NCI-H526 treated with DMSO at 0.1 percent for 48 hours (cell line): Measurements from ENCODE around the gene PIP5K1B.
"Not testable (repeated sequence)": the region's sequence is repeated elsewhere in the genome, so short reads cannot be mapped to it uniquely, and the experiment has no call there.

Source experiments
- DNase-seq: peaks from one replicate; lab custom pipeline; 2025; lab: John Stamatoyannopoulos, UW

The PIP5K1B gene

DNA sequence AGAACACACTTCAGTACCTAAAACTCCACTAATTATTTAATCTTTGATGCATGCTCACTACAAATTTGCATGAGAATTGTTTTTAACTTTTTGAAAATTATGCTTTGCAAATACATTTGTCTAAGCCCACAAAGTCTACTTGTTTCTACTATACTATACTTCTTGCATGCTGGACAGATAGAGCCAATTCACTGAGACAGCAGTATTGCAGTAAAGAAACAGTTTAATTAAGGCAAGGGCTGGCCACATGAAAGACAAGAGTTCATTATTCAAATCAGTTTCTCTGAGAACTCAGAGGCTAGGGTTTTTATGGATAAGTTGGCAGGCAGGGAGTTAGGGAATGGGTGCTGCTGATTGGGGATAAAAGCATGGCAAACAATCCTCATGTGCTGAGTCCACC lies 324.5 kb downstream of the PIP5K1B start:
- DNase-seq, result no peak

DNA sequence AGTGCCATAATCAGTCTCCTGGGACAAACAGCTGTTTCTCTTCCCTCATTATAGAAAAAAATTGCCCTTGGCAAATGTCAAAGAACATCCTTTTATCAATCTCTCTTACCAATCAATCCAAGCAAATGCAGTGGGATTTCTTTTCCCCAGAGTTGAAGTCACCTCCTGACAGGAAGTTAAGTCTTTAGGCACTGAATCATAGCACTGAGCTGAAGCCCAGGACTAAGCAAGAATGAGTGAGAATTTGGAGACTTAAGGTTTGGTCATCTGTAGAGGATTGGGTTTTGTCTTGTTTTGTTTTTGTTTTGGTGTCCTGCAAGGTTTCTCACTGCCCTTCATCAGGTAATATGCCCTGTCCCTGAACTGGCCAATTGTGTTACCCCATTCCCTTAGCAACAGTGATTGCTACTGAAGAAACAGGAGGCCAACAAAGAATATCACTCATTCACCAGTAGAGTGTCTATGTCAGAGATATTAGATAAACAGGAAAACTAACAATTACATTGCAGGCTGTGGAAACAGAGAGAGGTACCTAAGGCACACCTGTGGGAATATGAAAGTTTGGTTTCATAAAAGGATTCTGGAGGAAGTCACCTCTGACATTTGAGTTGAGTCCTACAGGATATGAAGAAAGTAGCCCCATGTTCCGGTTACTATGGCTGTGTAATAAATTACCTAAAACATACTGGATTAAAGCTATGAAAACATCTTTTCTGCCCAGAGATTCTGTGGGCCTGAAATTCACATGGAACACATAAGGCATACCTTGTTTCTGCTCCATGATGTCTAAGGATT lies 326.0 kb downstream of the PIP5K1B start:
- DNase-seq, result no peak

DNA sequence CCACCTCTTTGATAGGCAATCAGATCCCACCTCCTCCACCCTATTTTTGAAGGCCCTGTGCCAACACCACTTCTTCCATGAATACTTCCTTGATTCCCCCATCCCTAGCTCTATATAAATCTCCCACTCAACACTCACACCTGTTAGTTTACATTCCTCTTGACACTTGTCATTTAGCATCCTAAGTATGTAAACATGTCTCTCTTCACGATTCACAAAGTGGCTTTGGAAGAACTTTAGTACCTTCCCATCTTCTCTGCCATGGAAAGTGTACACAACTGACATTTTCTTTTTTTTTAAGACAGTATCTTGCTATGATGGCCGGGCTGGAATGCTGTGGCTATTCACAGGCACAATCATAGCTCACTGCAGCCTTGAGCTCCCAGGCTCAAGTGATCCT lies 329.0 kb downstream of the PIP5K1B start:
- no peak for DNase-seq

DNA sequence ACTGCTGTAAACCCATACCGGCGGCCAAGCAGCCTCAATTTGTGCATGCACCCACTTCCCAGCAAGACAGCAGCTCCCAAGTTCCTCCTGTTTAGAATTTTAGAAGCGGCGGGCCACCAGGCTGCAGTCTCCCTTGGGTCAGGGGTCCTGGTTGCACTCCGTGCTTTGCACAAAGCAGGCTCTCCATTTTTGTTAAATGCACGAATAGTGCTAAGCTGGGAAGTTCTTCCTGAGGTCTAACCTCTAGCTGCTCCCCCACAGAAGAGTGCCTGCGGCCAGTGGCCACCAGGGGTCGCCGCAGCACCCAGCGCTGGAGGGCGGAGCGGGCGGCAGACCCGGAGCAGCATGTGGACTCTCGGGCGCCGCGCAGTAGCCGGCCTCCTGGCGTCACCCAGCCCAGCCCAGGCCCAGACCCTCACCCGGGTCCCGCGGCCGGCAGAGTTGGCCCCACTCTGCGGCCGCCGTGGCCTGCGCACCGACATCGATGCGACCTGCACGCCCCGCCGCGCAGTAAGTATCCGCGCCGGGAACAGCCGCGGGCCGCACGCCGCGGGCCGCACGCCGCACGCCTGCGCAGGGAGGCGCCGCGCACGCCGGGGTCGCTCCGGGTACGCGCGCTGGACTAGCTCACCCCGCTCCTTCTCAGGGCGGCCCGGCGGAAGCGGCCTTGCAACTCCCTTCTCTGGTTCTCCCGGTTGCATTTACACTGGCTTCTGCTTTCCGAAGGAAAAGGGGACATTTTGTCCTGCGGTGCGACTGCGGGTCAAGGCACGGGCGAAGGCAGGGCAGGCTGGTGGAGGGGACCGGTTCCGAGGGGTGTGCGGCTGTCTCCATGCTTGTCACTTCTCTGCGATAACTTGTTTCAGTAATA lies 330.6 kb downstream of the PIP5K1B start, which contains the start of gene FXN:
TSS of gene FXN (plus strand) at position 315 of the 871 bp plus-strand sequence. CDS start at position 346, 31 bp downstream.
- DNase-seq, result peak; percentile 60

DNA sequence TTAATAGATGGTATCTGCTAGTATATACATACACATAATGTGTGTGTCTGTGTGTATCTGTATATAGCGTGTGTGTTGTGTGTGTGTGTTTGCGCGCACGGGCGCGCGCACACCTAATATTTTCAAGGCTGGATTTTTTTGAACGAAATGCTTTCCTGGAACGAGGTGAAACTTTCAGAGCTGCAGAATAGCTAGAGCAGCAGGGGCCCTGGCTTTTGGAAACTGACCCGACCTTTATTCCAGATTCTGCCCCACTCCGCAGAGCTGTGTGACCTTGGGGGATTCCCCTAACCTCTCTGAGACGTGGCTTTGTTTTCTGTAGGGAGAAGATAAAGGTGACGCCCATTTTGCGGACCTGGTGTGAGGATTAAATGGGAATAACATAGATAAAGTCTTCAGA lies 331.3 kb downstream of the PIP5K1B start:
- no peak for DNase-seq

DNA sequence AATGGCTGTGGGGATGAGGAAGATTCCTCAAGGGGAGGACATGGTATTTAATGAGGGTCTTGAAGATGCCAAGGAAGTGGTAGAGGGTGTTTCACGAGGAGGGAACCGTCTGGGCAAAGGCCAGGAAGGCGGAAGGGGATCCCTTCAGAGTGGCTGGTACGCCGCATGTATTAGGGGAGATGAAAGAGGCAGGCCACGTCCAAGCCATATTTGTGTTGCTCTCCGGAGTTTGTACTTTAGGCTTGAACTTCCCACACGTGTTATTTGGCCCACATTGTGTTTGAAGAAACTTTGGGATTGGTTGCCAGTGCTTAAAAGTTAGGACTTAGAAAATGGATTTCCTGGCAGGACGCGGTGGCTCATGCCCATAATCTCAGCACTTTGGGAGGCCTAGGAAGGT lies 331.8 kb downstream of the PIP5K1B start:
- DNase-seq, result no peak

DNA sequence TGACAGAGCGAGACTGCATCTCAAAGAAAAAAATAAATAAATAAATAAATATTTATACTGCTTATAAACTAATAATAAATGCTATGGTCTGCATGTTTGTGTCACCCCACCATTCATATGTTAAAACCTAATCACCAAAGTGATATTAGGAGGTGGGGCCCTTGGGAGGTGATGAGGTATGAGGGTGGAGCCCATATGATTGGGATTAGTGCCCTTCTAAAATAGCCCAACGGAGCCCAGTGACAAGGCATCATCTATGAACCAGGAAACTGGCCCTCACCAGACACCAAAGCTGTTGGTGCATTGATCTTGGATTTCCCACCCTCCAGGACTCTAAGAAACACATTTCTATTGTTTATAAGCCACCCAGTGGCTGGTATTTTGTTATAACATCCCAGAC lies 335.6 kb downstream of the PIP5K1B start:
- DNase-seq, result no peak

DNA sequence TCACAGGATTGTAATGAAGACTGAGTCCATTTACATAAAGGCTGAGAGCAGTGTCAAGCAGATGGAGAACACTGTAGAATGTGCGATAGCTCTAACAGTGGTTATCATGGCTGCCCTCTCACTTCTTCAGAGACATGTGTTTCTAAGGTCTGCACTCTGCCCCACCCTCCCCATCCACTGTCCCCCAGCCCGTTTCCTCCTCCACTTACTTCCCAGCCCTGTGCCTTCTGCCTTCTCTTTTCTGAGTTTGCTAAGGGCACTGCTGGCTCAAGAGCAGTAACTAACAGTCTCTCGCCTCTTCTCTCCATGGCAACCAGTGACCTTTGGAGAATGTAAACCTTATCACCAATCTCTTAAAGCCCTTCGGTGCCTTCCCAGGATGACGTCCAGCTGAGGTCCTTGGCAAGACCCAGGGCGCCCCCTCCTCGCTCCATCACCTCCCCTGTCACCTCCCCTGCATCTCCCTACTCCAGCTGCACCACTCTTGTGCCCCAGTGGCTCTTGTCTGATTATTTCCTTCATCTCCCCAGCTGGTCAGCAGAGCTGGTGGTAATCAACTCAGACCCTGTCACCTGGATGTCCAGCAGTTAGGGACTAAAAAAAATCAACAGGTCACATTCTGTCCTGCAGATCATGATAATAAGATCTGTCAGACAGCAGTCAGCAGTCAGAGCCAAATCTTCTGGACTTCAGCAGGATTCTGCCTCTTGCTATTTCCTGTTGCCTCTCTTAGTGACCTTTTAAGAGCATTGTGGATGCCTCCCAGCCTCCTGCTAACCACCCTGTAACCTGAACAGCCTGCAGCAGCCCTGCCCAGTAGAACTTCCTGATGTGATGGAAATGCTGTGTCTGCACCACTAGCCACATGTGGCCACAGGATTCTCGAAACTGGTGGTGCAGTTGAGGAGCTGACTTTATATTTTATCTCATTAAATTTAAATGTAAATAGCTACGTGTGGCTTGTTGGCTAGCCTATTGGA lies 339.5 kb downstream of the PIP5K1B start:
- no peak for DNase-seq

DNA sequence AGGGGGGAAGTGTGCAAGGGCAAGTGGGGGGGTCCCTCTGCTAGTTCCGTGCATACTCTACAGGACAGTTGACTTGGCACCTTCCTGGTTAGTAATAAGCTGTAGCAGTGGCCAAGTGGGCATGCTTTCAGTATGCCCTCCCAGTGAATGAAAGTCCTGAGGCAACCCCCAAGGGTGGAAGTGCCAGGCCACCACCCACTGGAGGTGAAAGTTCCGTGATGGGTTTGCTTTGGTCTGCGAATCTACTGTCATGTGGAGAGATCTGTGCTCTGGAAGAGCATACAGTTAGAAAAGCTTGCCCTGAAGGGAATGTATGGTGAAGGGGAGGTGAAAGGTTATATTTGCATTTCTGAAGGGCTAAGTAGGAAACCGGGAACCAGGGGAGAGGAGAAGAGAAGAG lies 340.8 kb downstream of the PIP5K1B start:
- DNase-seq, result no peak

DNA sequence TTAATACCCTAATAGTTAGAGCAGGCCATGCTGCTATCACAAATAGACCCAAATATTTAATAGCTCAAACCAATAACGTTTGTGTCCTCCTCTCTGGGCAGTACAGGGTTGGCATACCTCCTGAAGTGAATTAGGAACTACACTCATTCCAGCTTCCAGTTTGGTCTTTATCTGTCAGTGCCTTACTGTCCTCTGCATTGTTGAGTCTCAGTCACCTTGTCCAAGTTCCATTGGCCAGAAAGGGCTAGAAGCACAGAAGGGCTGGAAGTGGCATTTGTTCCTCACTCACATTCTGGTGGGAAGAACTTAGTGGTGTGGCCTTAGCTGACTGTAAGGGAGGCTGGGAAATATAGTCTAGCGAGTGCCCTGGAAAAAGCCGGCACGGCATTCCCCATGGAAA lies 341.7 kb downstream of the PIP5K1B start:
- no peak for DNase-seq

DNA sequence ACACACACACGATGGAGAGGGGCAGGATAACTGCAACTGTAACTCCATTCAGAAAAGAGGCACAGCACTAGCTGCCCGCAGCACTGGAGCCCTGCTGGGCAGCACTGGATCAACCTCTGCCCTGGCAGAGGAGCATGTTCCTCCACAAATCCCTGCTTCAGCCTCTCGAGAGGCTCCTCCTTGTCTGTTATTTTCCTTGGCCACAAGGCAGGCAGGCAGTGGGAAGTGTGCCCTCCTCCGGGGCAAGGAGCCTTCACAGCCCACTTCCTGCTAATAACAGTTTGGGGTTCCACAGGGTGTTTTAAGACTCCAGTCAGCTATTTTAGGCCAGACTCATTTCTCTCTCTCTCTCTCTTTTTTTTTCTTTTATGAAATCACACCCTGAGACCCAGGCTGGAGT lies 342.3 kb downstream of the PIP5K1B start:
- DNase-seq, result no peak

DNA sequence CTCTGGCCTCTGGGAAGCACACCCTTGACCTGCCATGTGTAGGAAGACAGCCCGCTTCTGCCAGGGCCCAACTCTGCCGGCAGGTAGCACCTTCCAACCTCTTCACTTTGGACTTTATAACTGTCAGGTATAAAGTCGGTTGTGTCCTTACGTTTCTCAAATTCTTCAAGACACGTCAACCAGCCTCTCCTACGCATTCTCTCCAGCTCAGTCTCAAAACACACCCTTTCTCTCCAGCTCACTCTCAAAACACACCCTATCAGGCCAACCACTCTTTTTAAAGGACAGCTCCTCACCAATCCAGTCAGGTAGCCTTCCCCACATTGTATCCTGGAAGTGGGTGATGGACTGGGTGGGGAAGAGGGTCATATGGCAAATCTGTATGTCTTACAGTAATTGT lies 344.1 kb downstream of the PIP5K1B start:
- DNase-seq, result no peak

DNA sequence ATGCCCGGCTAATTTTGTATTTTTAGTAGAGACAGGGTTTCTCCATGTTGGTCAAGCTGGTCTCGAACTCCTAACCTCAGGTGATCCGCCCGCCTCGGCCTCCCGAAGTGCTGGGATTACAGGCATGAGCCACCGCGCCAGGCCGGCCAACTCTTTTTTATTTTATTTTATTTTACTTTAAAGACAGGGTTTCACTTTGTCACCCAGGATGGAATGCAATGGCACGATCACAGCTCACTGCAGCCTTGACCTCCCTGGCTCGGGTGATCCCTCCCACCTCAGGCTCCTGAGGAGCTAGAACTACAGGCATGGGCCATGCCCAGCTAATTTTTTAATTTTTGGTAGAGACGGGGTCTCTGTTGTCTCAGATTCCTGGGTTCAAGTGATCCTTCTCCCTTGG lies 345.9 kb downstream of the PIP5K1B start:
- not testable (repeated sequence) for DNase-seq

DNA sequence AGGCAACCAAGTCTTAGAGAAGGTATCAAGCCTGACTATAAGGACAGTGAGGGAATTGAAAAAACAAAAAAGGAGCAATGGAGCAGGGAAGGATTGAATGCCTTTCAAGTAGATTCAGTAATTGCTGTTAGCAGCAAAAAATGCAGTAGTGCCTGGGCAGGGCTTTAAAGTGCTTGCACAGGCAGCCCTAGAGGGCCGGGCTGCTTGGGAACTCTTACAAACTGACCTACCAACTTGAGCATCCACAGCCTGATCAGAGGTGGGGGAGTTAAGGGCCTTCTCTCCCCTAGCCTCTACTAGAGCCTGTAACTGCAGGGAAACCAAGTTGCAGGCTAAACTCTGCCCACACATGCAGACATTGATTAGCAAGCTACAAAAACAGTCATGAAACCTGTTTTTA lies 349.9 kb downstream of the PIP5K1B start:
- DNase-seq, result no peak

DNA sequence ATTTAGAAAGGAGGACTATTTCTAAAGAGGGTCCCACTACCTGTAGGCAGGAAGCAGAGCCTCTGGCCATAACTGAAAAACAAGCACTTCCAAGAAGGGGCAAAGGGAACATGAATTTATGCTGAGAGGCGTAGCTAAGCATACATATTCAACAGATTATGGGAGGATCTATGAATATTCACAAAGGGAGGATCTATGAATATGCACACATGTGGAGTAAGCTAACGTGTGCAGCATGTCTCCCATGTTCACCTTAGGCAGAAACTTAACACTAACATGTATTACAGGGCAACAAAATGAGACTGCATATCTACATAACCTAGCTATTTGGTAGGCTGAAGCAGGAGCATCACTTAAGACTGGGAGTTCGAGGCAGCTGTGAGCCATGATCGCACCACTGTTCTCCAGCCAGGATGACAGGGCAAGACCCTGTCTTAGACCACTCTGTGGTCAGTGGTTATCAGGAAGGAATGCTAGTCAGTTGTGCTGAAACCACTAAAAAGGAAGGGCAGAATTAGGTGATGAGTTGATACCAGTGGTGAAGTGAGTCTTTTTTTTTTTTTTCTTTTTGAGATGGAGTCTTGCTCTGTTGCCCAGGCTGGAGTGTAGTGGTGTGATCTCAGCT lies 351.3 kb downstream of the PIP5K1B start:
- DNase-seq, result peak; percentile 5

DNA sequence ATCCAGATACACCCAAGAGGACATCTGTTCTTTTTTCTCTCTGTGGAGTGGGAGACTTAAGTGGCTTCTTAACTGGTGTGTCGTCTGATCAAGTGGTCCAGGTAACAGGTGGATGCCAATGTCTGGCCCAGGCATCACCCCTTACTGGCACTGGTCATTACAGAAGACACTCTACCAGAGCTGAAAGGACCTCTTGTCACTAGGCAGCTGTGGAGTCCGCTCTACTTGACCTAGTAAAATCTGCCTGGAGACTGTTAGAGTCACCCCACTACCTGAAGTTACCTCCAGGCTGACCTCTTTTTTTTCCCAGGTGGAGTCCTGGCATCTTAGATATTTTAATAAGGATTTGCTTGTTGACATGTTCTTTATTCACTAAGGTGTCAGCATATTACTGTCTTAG lies 353.1 kb downstream of the PIP5K1B start:
- DNase-seq, result no peak
